SU-DHL-6 (cell line): ENCODE data around the gene SH3GL2.

Experiments
- H2AFZ ChIP-seq: fragments of 200-600 bp; sonication (generic); 2 replicates; pipeline ENCODE4 v1.6.1; 2014; ENCODE audit warnings: low read depth, mild to moderate bottlenecking, moderate library complexity, mixed read lengths, antibody characterized with exemption, low read length; ENCODE audit not compliant: severe bottlenecking
- H3F3A ChIP-seq: fragments of 200-600 bp; shearing (Covaris generic); 2 replicates; pipeline ENCODE4 v1.6.0; 2016; ENCODE audit warnings: antibody characterized with exemption, mild to moderate bottlenecking; ENCODE audit not compliant: insufficient read depth
- H3K27ac ChIP-seq: fragments of 200-600 bp; sonication (generic); 2 replicates; pipeline ENCODE4 v1.5.1; 2016; ENCODE audit warnings: low read depth, mild to moderate bottlenecking, low read length, moderate library complexity, mixed read lengths
- H3K27me3 ChIP-seq: fragments of 200-600 bp; sonication (generic), shearing (Covaris generic); 2 replicates; pipeline ENCODE4 v1.6.0; 2014; ENCODE audit warnings: mild to moderate bottlenecking, low read length
- H3K36me3 ChIP-seq: fragments of 200-600 bp; sonication (generic); 2 replicates; pipeline ENCODE4 v1.6.1; 2014; ENCODE audit warnings: mild to moderate bottlenecking, low read length, mixed read lengths
- H3K4me2 ChIP-seq: fragments of 300-600, 200-600 bp; shearing (Covaris generic), sonication (generic); 2 replicates; pipeline ENCODE4 v1.6.0; 2014; ENCODE audit warnings: low read length, low read depth, mild to moderate bottlenecking; ENCODE audit not compliant: poor library complexity, severe bottlenecking
- H3K4me3 ChIP-seq: fragments of 200-600 bp; sonication (generic); 2 replicates; pipeline ENCODE4 v1.5.1; 2014; ENCODE audit warnings: antibody characterized with exemption, low read length, mild to moderate bottlenecking, mixed read lengths; ENCODE audit not compliant: insufficient read depth, poor library complexity, severe bottlenecking
- H3K79me2 ChIP-seq: fragments of 200-600 bp; sonication (generic); 2 replicates; pipeline ENCODE4 v1.6.1; 2014; ENCODE audit warnings: mild to moderate bottlenecking, low read length, moderate library complexity; ENCODE audit not compliant: insufficient read depth
- H3K9ac ChIP-seq: fragments of 200-600 bp; sonication (generic); 2 replicates; pipeline ENCODE4 v1.7.0; 2014; ENCODE audit warnings: mild to moderate bottlenecking, low read length
- H3K9me2 ChIP-seq: fragments of 200-600 bp; sonication (generic); replicated peaks from 2 replicates; pipeline ENCODE4 v1.6.1; 2014; ENCODE audit warnings: low read length; ENCODE audit not compliant: insufficient read depth
- H3K9me3 ChIP-seq: fragments of 200-600 bp; sonication (generic); 2 replicates; pipeline ENCODE4 v1.6.1; 2014; ENCODE audit warnings: low read length, mixed read lengths; ENCODE audit not compliant: insufficient read depth
- H4K20me1 ChIP-seq: fragments of 200-600 bp; sonication (generic); 2 replicates; pipeline ENCODE4 v1.6.1; 2014; ENCODE audit warnings: low read depth, mild to moderate bottlenecking, antibody characterized with exemption, low read length, moderate library complexity, mixed read lengths
- CTCF ChIP-seq: fragments of 200-600 bp; sonication (generic); IDR thresholded peaks from one replicate; pipeline ENCODE4 v1.5.1; 2017; ENCODE audit warnings: antibody characterized with exemption, mild to moderate bottlenecking, low read length, moderate library complexity; ENCODE audit not compliant: insufficient read depth, poor library complexity, severe bottlenecking
- EZH2phosphoT487 ChIP-seq: fragments of 200-600 bp; sonication (generic), shearing (Covaris generic); conservative IDR thresholded peaks from 2 replicates; pipeline ENCODE4 v1.6.1; 2018; ENCODE audit warnings: mild to moderate bottlenecking, antibody characterized with exemption, low read length, moderate library complexity, mixed read lengths

Gene SH3GL2

GRCh38 chr9:17744786-17745185, 165.9 kb downstream of the SH3GL2 start:
- H3K27ac ChIP-seq: no peak overlapping the region
- no peaks in the 10 kb centered on the region for H3K27me3 ChIP-seq
- H3K4me3 ChIP-seq: no peak overlapping the region
- H3K36me3 ChIP-seq: no peaks in the 10 kb centered on the region
- no peak overlapping the region for H2AFZ ChIP-seq
- no peaks in the 10 kb centered on the region for H3F3A ChIP-seq
- TF ChIP-seq CTCF (no peak), EZH2phosphoT487 (no peak)
- H3K9me2 ChIP-seq: no peaks in the 10 kb centered on the region
- no peaks in the 10 kb centered on the region for H3K9me3 ChIP-seq
- no peak overlapping the region for H3K9ac ChIP-seq
- H3K79me2 ChIP-seq: no peaks in the 10 kb centered on the region
- no peaks in the 10 kb centered on the region for H4K20me1 ChIP-seq
- H3K4me2 ChIP-seq: no peak overlapping the region

GRCh38 chr9:17750269-17750668, 171.4 kb downstream of the SH3GL2 start:
- no peaks in the 10 kb centered on the region for H3K27me3 ChIP-seq
- no peak overlapping the region for H3K4me2 ChIP-seq
- H3K79me2 ChIP-seq: no peaks in the 10 kb centered on the region
- TF ChIP-seq EZH2phosphoT487: no peak
- H3K36me3 ChIP-seq: no peaks in the 10 kb centered on the region
- H3K9me2 ChIP-seq: no peaks in the 10 kb centered on the region
- no peak overlapping the region for H2AFZ ChIP-seq
- H3F3A ChIP-seq: no peaks in the 10 kb centered on the region
- H3K27ac ChIP-seq: no peak overlapping the region
- H3K9ac ChIP-seq: no peak overlapping the region
- no peaks in the 10 kb centered on the region for H3K9me3 ChIP-seq
- H4K20me1 ChIP-seq: no peaks in the 10 kb centered on the region
- H3K4me3 ChIP-seq: no peak overlapping the region

- peaks cover 6% of the 10 kb centered on the region for H3K9me3 ChIP-seq
- no peaks in the 10 kb centered on the region for H4K20me1 ChIP-seq
- no peaks in the 10 kb centered on the region for H3F3A ChIP-seq
- H3K9me2 ChIP-seq: no peaks in the 10 kb centered on the region
- H3K4me2 ChIP-seq: no peak overlapping the region
- H3K9ac ChIP-seq: no peak overlapping the region
- no peak overlapping the region for H3K4me3 ChIP-seq
- H3K27me3 ChIP-seq: no peaks in the 10 kb centered on the region
- TF ChIP-seq EZH2phosphoT487: no peak
- no peak for TF ChIP-seq CTCF
- H3K36me3 ChIP-seq: no peaks in the 10 kb centered on the region
- H3K27ac ChIP-seq: no peak overlapping the region
- H2AFZ ChIP-seq: no peak overlapping the region
- H3K79me2 ChIP-seq: no peaks in the 10 kb centered on the region
These were observed 172.6 kb downstream of the SH3GL2 start for GRCh38 chr9:17751486-17751885.

- Histone ChIP-seq H3K36me3 (no peaks in the 10 kb centered on the region), H3K9ac (no peak overlapping the region), H3K9me2 (no peaks in the 10 kb centered on the region), H3F3A (no peaks in the 10 kb centered on the region), H3K79me2 (no peaks in the 10 kb centered on the region), H3K27me3 (no peaks in the 10 kb centered on the region), H4K20me1 (no peaks in the 10 kb centered on the region), H2AFZ (no peak overlapping the region), H3K9me3 (peaks cover 6% of the 10 kb centered on the region), H3K4me3 (no peak overlapping the region), H3K4me2 (no peak overlapping the region), H3K27ac (no peak overlapping the region)
- TF ChIP-seq CTCF (no peak), EZH2phosphoT487 (no peak)
These were observed 173.2 kb downstream of the SH3GL2 start for GRCh38 chr9:17752021-17752420.
